DND-41 (cell line): ENCODE measurements around the gene TXNL1.

ENCODE experiments used
- ATAC-seq: fragments of 200-7000 bp; cut with Tn5 transposase; 3 replicates; pipeline ENCODE4 v1.9.1; 2021; ENCODE audit warnings: low read depth; ENCODE audit not compliant: insufficient read depth
- DNase-seq: peaks from one replicate; pipeline ENCODE4 v3.0.0-alpha.2; 2020
- H2AFZ ChIP-seq: 2 replicates; pipeline ENCODE4 v1.6.0; 2012; ENCODE audit warnings: low read depth, low read length
- H3K27ac ChIP-seq: 2 replicates; pipeline ENCODE4 v1.5.1; 2012; ENCODE audit warnings: low read length, inconsistent platforms
- H3K27me3 ChIP-seq: fragments of 200-600 bp; sonication (generic); 2 replicates; pipeline ENCODE4 v1.6.0; 2012; ENCODE audit warnings: low read length, mild to moderate bottlenecking, inconsistent platforms; ENCODE audit not compliant: insufficient read depth, poor library complexity
- H3K36me3 ChIP-seq: 2 replicates; pipeline ENCODE4 v1.5.1; 2012; ENCODE audit warnings: low read length, inconsistent platforms; ENCODE audit not compliant: insufficient read depth
- H3K4me1 ChIP-seq: 2 replicates; pipeline ENCODE4 v1.5.1; 2012; ENCODE audit warnings: mild to moderate bottlenecking, low read length; ENCODE audit not compliant: insufficient read depth
- H3K4me2 ChIP-seq: 2 replicates; pipeline ENCODE4 v1.6.0; 2012; ENCODE audit warnings: mild to moderate bottlenecking, moderate library complexity, low read length, inconsistent platforms; ENCODE audit not compliant: insufficient read depth
- H3K4me3 ChIP-seq, 2 experiments: fragments of 200-600 bp in 1 of 2; shearing (Covaris generic) in 1 of 2; 2 replicates each; pipeline ENCODE4 v1.5.1; 2012 to 2016; ENCODE audit warnings: inconsistent platforms in 2 of 2, low read length in 2 of 2, mild to moderate bottlenecking in 2 of 2, low read depth in 1 of 2, moderate library complexity in 1 of 2
- H3K79me2 ChIP-seq: 2 replicates; pipeline ENCODE4 v1.6.0; 2012; ENCODE audit warnings: low read length, inconsistent platforms; ENCODE audit not compliant: insufficient read depth
- H3K9ac ChIP-seq: 2 replicates; pipeline ENCODE4 v1.6.0; 2012; ENCODE audit warnings: low read depth, mild to moderate bottlenecking, inconsistent platforms, low read length, moderate library complexity
- H3K9me3 ChIP-seq: 2 replicates; pipeline ENCODE4 v1.5.1; 2012; ENCODE audit warnings: low read length, moderate library complexity, mild to moderate bottlenecking, inconsistent platforms; ENCODE audit not compliant: insufficient read depth, severe bottlenecking
- H4K20me1 ChIP-seq: 2 replicates; pipeline ENCODE4 v1.6.0; 2012; ENCODE audit warnings: low read length; ENCODE audit not compliant: insufficient read depth
- CTCF ChIP-seq: IDR thresholded peaks from 2 replicates; pipeline ENCODE4 v1.5.1; 2012; ENCODE audit warnings: borderline replicate concordance, low read length, moderate library complexity, mild to moderate bottlenecking; ENCODE audit not compliant: poor library complexity, severe bottlenecking; ENCODE audit errors: extremely low read depth
- EZH2 ChIP-seq: IDR thresholded peaks from 3 replicates; pipeline ENCODE4 v1.6.1; 2012; ENCODE audit warnings: borderline replicate concordance, low read depth, mild to moderate bottlenecking, moderate library complexity, low read length, inconsistent platforms; ENCODE audit not compliant: severe bottlenecking

The TXNL1 gene

DNA sequence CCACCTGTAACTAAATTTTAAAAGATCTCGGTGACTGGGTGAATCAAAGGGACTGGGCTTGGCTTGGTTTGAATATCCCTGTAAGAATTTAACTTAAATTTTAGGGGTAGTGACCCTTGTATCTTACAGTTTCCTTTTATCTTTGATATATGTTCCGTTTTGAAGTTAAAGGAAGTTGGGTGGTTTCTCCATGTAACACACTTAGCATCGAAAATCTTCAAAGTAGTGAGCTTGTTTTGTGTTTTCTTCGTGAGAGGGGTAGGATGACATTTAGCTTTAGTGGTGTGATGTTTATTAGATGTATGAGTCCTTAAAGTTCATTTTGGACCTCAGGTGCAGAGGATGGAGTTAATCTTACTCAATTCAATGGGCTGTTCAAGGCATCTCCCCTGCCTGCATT lies 14.4 kb upstream of the TXNL1 start:
- DNase-seq: no peak
- Histone ChIP-seq H3K4me3 (peak overlapping the region in 1 of 2 experiments; percentile 72; a peak in 3 of 4 replicates), H3K9me3 (no peaks in the 10 kb centered on the region), H4K20me1 (peaks cover 4% of the 10 kb centered on the region; the same call in 1 of the 2 replicates), H3K36me3 (no peaks in the 10 kb centered on the region), H2AFZ (no peak overlapping the region; the same call in 1 of the 2 replicates), H3K79me2 (peaks cover 80% of the 10 kb centered on the region), H3K4me2 (peak overlapping the region; percentile 79), H3K9ac (peak overlapping the region; percentile 71), H3K4me1 (peaks cover 44% of the 10 kb centered on the region), H3K27me3 (no peaks in the 10 kb centered on the region), H3K27ac (peak overlapping the region; percentile 6; the same call in 1 of the 2 replicates)
- TF ChIP-seq EZH2 (no peak), CTCF (no peak)
- ATAC-seq: no peak

- no peak for ATAC-seq
- Histone ChIP-seq H3K27ac (peak overlapping the region; percentile 93), H3K4me3 (peak overlapping the region; percentile 66 to 72; a peak in 3 of 4 replicates), H3K79me2 (peaks cover 70% of the 10 kb centered on the region), H3K9me3 (no peaks in the 10 kb centered on the region), H3K27me3 (no peaks in the 10 kb centered on the region), H3K4me2 (peak overlapping the region; percentile 79), H3K9ac (peak overlapping the region; percentile 71), H3K4me1 (peaks cover 44% of the 10 kb centered on the region), H3K36me3 (peaks cover 6% of the 10 kb centered on the region; the same call in 1 of the 2 replicates), H4K20me1 (no peaks in the 10 kb centered on the region), H2AFZ (peak overlapping the region; percentile 88)
- TF ChIP-seq CTCF (no peak), EZH2 (no peak)
- no peak for DNase-seq
Observed at GRCh38 chr18:56651771-56652092, 13.3 kb upstream of the TXNL1 start.

DNA sequence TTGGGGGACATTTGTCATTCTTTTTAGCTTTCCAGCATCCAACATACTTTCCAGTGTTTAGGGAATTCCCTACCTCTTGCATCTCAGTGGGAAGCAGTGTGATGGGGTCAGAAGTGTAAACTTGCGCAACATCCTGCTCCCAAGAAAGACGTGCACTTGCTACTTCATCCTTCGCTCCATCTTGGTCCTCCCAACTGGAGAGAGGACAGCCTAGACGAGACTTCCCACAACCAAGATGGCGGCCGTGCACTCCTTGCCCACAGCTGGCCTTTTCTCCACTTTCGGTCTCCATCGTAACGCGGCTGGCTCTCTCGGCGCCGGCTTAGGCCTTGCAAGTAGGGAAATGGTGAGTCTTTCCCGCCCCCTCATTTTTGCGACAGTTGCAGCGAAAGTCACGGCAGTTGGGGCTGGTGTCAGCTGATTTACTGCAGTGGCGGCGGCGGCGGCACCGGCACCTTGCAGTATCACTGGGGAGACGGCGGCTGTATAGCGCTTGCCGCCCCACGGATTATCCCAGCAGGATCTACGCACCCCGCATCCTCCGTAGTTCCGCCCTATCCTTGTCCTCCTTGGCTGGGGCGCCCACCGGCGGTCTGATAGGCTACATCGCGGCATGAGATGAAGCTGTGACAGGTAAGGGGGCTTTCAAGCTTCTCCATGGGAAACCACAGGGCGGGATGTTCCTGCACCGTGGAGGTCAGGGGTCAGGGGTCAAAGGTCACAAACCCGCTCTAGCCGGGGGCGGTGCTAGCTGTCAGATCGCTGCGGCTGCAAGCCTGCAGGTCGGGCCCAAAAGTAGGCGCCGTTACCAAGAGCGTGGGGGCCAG lies 12.8 kb upstream of the TXNL1 start, which contains the start of gene WDR7:
TSS of gene WDR7 (plus strand) at position 416 of the 827 bp plus-strand sequence. CDS start 21,157 bp downstream, outside the sequence.
- peak within 1 kb of the TSS; percentile 88 for H2AFZ ChIP-seq
- H3K79me2 ChIP-seq: peaks cover 64% of the 10 kb centered on the region
- no peak for TF ChIP-seq EZH2
- TF ChIP-seq CTCF: peak; percentile 31
- peaks cover 8% of the 10 kb centered on the region; the same call in 1 of the 2 replicates for H3K36me3 ChIP-seq
- peak within 1 kb of the TSS; percentile 71 for H3K9ac ChIP-seq
- DNase-seq (peak; percentile 97), ATAC-seq (peak; percentile 96)
- H3K27ac ChIP-seq: peak within 1 kb of the TSS; percentile 93
- H3K9me3 ChIP-seq: no peaks in the 10 kb centered on the region
- H3K27me3 ChIP-seq: no peaks in the 10 kb centered on the region
- peak within 1 kb of the TSS; percentile 79 for H3K4me2 ChIP-seq
- peak within 1 kb of the TSS; percentile 66 to 72 for H3K4me3 ChIP-seq
- H3K4me1 ChIP-seq: peaks cover 44% of the 10 kb centered on the region
- no peaks in the 10 kb centered on the region for H4K20me1 ChIP-seq
